SH-SY5Y (cell line): ENCODE data around the gene LRIT2.

Experiments used
- GATA2 ChIP-seq: IDR thresholded peaks from 2 replicates; pipeline ENCODE4 v1.6.1; 2011; ENCODE audit warnings: mild to moderate bottlenecking, low read depth, low read length
- GATA3 ChIP-seq: IDR thresholded peaks from 2 replicates; pipeline ENCODE4 v1.6.1; 2011; ENCODE audit warnings: low read depth, mild to moderate bottlenecking, low read length, moderate library complexity

GRCh38 chr10:84237199-84238051 lies 12.1 kb upstream of the LRIT2 start:
- TF ChIP-seq GATA3 (no peak), GATA2 (no peak)
